ENCODE measurements around the gene RAB8A.

Gene RAB8A

DNA sequence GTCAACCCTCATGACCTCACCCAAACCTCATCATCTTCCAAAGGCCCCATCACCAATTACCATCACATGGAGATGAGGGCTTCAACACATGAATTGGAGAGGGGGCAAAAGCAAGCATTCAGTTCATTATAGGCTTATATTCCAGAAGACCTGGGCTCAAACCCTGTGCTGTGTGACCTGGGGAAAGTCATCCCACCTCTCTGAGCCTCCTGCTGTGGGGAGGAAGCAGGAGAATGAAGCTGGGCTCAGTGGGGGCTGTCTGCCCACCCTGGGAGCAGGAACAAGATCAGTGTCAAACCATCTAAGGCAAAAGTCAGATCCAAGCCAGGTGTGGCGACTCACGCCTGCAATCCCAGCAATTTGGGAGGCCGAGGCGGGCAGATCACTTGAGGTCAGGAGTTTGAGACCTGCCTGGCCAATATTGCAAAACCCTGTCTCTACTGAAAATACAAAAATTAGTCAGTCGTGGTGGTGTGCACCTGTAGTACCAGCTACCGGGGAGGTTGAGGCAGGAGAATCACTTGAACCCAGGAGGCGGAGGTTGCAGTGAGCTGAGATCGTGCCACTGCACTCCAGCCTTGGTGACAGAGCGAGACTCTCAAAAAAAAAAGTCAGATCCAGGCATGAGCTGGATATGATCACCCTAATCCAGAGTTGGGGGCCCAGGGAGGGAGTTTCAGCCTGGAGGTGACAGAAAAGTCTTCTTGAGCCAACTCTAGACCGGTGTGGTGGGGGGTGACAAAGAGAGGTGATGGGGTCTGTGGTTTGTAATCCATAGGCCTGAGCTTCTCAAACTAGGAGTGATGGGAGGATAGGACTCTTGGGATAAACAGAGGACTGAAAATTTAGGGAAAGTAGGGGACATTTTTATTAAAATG is 37.0 kb upstream of the RAB8A start:
- TF ChIP-seq, protein P1, sequence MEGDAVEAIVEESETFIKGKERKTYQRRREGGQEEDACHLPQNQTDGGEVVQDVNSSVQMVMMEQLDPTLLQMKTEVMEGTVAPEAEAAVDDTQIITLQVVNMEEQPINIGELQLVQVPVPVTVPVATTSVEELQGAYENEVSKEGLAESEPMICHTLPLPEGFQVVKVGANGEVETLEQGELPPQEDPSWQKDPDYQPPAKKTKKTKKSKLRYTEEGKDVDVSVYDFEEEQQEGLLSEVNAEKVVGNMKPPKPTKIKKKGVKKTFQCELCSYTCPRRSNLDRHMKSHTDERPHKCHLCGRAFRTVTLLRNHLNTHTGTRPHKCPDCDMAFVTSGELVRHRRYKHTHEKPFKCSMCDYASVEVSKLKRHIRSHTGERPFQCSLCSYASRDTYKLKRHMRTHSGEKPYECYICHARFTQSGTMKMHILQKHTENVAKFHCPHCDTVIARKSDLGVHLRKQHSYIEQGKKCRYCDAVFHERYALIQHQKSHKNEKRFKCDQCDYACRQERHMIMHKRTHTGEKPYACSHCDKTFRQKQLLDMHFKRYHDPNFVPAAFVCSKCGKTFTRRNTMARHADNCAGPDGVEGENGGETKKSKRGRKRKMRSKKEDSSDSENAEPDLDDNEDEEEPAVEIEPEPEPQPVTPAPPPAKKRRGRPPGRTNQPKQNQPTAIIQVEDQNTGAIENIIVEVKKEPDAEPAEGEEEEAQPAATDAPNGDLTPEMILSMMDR (conservative IDR thresholded peaks at IDR 0.05; ENCODE audit: low read depth, low read length), result no peak
- DNase-seq (ENCODE audit: low read depth), result no peak
- no peak overlapping the region for H3K4me3 ChIP-seq (ENCODE audit: low read length)

DNA sequence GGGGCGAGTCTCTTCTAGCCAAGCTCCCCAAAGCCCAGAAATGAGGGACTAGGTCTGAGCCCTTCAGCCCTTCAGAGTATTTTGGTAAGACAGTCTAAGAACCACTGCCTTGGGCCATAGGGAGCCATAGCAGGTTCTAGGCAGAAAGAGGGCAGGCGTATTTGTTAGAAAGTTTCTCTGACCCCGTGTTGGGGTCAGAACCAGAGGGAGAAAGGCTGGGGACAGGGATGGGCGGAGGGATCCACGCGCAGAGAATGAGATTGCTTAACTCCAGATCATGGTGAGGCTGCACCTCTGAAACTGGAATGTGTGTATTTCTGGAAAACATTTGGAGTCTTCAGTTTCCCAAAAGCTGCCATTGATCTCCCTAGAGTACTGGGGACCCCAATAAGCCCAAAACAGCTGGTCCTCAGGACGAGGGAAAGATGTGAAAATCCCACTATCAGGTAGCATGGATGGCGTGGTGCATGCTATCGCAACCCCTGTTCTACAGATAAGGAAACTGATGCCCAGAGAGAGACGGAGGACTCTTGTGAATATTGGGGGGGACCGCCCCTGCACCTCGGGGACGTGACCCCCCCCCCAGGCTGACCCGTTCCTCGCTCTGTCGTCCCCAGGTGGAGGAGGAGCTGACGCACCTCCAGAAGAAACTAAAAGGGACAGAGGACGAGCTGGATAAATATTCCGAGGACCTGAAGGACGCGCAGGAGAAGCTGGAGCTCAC is 36.1 kb upstream of the RAB8A start:
- TF ChIP-seq, protein P1 (conservative IDR thresholded peaks at IDR 0.05; ENCODE audit: low read depth, low read length), result no peak
- DNase-seq (ENCODE audit: low read depth), result no peak
- H3K4me3 ChIP-seq (ENCODE audit: low read length), result peak overlapping the region; percentile 94

DNA sequence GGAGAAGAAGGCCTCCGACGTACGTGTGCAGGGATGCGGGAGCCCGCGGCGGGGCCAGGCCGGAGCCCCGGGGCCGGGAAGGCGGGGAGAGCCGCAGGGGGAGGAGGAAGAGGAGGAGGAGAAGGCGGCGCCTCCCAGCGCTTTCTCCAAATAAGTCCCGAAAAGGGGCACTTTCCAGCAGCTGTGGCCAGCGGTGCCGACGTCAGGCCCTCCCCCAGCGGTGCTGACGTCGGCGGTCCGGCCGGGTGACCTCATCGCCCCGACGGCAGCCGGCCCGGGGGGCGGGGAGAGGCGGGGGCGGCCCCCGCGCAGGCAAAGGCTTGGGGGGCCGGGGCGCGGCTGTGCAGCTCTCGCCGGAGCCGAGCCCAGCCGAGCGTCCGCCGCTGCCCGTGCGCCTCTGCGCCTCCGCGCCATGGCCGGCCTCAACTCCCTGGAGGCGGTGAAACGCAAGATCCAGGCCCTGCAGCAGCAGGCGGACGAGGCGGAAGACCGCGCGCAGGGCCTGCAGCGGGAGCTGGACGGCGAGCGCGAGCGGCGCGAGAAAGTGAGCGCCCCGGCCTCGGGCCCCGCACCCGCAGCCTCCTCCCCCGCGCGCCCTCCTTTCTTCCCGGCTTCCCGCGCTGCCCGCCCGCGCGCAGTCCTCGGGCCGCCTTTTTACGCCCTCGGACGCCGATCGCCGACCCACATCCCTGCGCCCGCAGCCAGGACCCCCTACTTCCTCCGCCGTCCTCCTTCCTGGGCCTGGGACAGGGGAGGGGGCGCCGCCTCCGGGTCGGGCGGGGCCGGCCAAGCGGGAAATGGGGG is 35.3 kb upstream of the RAB8A start, which contains the start of gene TPM4:
Gene TPM4 (plus strand): TSS at position 342 of the 804 bp plus-strand sequence. CDS start 71 bp downstream, at position 413.
- DNase-seq (ENCODE audit: low read depth), result no peak
- peak within 1 kb of the TSS; percentile 94 for H3K4me3 ChIP-seq (ENCODE audit: low read length)
- TF ChIP-seq, protein P1 (conservative IDR thresholded peaks at IDR 0.05; ENCODE audit: low read depth, low read length), result no peak

DNA sequence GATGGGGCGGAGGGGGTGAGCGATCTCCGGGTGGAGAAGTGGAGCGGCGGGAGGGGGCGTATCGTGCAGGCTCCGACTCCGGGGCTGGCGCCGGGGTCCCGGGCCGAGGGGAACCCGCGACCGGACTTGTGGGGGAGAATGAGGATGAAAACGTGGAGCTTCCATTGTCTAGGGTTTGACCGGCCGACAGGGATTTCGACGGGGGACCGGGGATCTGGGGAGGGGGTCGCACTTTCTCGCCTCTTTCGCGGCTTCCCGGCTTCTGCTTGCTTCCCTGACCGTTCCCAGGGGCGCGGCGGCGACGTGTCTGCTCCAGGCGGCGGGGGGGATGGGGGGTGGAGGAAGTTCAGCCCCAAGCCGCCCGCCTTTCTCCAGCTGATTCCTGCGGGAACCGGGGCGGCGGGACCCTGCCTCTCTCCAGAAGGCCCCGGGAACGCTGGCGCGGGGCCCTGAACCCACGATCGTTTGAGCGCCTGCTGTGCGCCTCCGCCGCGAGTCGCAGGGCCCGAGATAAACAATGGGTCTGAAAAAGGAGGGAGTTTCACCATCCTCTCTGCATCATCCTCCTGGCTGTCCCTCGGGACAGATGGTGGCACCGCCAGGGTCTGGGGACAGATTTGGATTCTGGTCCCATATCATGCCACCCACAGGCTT is 34.6 kb upstream of the RAB8A start:
- H3K4me3 ChIP-seq (ENCODE audit: low read length), result peak overlapping the region; percentile 94
- TF ChIP-seq, protein P1 (conservative IDR thresholded peaks at IDR 0.05; ENCODE audit: low read depth, low read length), result no peak
- no peak for DNase-seq (ENCODE audit: low read depth)

DNA sequence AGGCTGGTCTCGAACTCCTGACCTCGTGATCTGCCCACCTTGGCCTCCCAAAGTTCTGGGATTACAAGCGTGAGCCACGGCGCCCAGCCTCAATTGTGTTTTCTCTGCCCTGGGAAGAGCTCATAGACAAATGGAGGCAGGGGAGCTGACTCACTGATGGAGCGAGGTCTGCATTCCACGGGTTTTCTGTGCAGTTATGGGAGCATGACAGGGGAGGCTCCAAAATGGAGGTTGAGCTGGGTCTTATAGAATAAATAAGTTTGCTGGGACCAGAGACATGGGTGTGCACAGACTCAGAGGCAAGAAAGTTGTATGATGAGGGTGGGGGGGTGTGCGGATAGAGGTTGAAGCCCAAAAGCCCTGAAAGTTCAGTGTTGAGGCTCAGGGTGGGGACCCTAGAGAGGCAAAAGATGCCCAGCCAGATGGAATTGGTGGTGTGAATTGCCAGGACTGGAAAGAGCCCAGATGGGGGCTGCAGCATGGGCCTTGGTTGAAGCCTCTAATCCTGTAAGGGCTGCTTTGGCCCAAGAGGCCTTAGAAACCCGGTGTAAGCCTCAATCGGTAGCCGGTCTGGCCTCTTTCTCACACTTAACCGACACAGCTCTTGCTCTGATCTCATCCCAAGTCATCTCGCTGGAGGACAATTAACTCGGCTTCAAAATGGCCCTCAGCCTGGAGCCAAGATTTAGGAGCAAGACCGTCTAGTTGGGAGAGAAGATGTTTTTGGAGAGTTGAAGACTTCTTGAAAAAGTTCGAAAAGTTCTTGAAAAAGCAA is 33.5 kb upstream of the RAB8A start:
- peak overlapping the region; percentile 94 for H3K4me3 ChIP-seq (ENCODE audit: low read length)
- TF ChIP-seq, protein P1 (conservative IDR thresholded peaks at IDR 0.05; ENCODE audit: low read depth, low read length), result no peak
- no peak for DNase-seq (ENCODE audit: low read depth)

All from retinal pigment epithelial cell (primary cell).